Measurements from ENCODE around the gene PEPD.

Gene PEPD

GRCh38 chr19:33458171-33458633 lies 63.4 kb downstream of the PEPD start:
- no peak overlapping the region for H2AFZ ChIP-seq (ENCODE audit: low read length, unreplicated experiment)
- H3K4me3 ChIP-seq (ENCODE audit: low read depth, low read length): no peak overlapping the region
- no peaks in the 10 kb centered on the region for H3K4me1 ChIP-seq (ENCODE audit: control insufficient read depth, insufficient read depth, low read length, unreplicated experiment)
- H3K27me3 ChIP-seq (ENCODE audit: insufficient read depth, low read length): no peaks in the 10 kb centered on the region
- no peaks in the 10 kb centered on the region for H3K36me3 ChIP-seq (ENCODE audit: insufficient read depth, low read length)
- no peaks in the 10 kb centered on the region for H3K79me2 ChIP-seq (ENCODE audit: control insufficient read depth, insufficient read depth, low read length, unreplicated experiment)
- H3K27ac ChIP-seq (ENCODE audit: low read depth, low read length): no peak overlapping the region

GRCh38 chr19:33456845-33457220 lies 64.8 kb downstream of the PEPD start:
- no peaks in the 10 kb centered on the region for H3K4me1 ChIP-seq (ENCODE audit: control insufficient read depth, insufficient read depth, low read length, unreplicated experiment)
- no peaks in the 10 kb centered on the region for H3K36me3 ChIP-seq (ENCODE audit: insufficient read depth, low read length)
- no peaks in the 10 kb centered on the region for H3K79me2 ChIP-seq (ENCODE audit: control insufficient read depth, insufficient read depth, low read length, unreplicated experiment)
- H3K27ac ChIP-seq (ENCODE audit: low read depth, low read length): no peak overlapping the region
- H3K27me3 ChIP-seq (ENCODE audit: insufficient read depth, low read length): no peaks in the 10 kb centered on the region
- no peak overlapping the region for H3K4me3 ChIP-seq (ENCODE audit: low read depth, low read length)
- no peak overlapping the region for H2AFZ ChIP-seq (ENCODE audit: low read length, unreplicated experiment)

GRCh38 chr19:33456076-33456844 lies 65.3 kb downstream of the PEPD start:
- H3K4me1 ChIP-seq (ENCODE audit: control insufficient read depth, insufficient read depth, low read length, unreplicated experiment): no peaks in the 10 kb centered on the region
- no peak overlapping the region for H2AFZ ChIP-seq (ENCODE audit: low read length, unreplicated experiment)
- H3K4me3 ChIP-seq (ENCODE audit: low read depth, low read length): no peak overlapping the region
- H3K36me3 ChIP-seq (ENCODE audit: insufficient read depth, low read length): no peaks in the 10 kb centered on the region
- H3K79me2 ChIP-seq (ENCODE audit: control insufficient read depth, insufficient read depth, low read length, unreplicated experiment): no peaks in the 10 kb centered on the region
- H3K27me3 ChIP-seq (ENCODE audit: insufficient read depth, low read length): no peaks in the 10 kb centered on the region
- H3K27ac ChIP-seq (ENCODE audit: low read depth, low read length): no peak overlapping the region

GRCh38 chr19:33453265-33453664 lies 68.3 kb downstream of the PEPD start:
- no peaks in the 10 kb centered on the region for H3K27me3 ChIP-seq (ENCODE audit: insufficient read depth, low read length)
- H2AFZ ChIP-seq (ENCODE audit: low read length, unreplicated experiment): no peak overlapping the region
- H3K27ac ChIP-seq (ENCODE audit: low read depth, low read length): no peak overlapping the region
- H3K4me3 ChIP-seq (ENCODE audit: low read depth, low read length): no peak overlapping the region
- H3K36me3 ChIP-seq (ENCODE audit: insufficient read depth, low read length): no peaks in the 10 kb centered on the region
- no peaks in the 10 kb centered on the region for H3K79me2 ChIP-seq (ENCODE audit: control insufficient read depth, insufficient read depth, low read length, unreplicated experiment)
- no peaks in the 10 kb centered on the region for H3K4me1 ChIP-seq (ENCODE audit: control insufficient read depth, insufficient read depth, low read length, unreplicated experiment)

DNA sequence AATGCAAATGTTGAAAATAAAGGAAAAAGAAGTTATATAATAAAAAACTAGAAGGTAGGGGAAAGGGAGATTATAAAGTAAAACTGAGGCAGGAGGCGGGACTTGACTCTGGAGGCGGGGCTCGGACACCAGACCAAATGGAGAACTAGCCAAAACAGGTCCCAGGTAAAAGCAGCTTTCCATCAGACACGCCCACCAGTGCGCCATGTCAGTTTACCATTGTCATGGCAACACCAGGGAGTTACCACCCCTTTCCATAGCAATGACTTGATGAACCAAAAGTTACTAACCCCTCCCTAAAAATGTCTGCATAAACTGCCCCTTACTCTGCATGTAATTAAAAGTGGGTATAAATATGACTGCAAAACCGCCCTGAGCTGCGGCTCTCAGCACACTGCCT lies 70.9 kb downstream of the PEPD start:
- Histone ChIP-seq H3K79me2 (ENCODE audit: control insufficient read depth, insufficient read depth, low read length, unreplicated experiment) (no peaks in the 10 kb centered on the region), H3K36me3 (ENCODE audit: insufficient read depth, low read length) (no peaks in the 10 kb centered on the region)

GRCh38 chr19:33449799-33450198 lies 71.8 kb downstream of the PEPD start:
- H3K36me3 ChIP-seq (ENCODE audit: insufficient read depth, low read length): no peaks in the 10 kb centered on the region
- no peaks in the 10 kb centered on the region for H3K27me3 ChIP-seq (ENCODE audit: insufficient read depth, low read length)
- no peaks in the 10 kb centered on the region for H3K4me1 ChIP-seq (ENCODE audit: control insufficient read depth, insufficient read depth, low read length, unreplicated experiment)
- H3K79me2 ChIP-seq (ENCODE audit: control insufficient read depth, insufficient read depth, low read length, unreplicated experiment): no peaks in the 10 kb centered on the region
- no peak overlapping the region for H2AFZ ChIP-seq (ENCODE audit: low read length, unreplicated experiment)
- no peak overlapping the region for H3K27ac ChIP-seq (ENCODE audit: low read depth, low read length)
- H3K4me3 ChIP-seq (ENCODE audit: low read depth, low read length): no peak overlapping the region

More for the DNA sequence above, 70.9 kb downstream of the PEPD start:
- no peaks in the 10 kb centered on the region for H3K4me1 ChIP-seq (ENCODE audit: control insufficient read depth, insufficient read depth, low read length, unreplicated experiment)
- H3K27ac ChIP-seq (ENCODE audit: low read depth, low read length): no peak overlapping the region
- H2AFZ ChIP-seq (ENCODE audit: low read length, unreplicated experiment): no peak overlapping the region
- no peak overlapping the region for H3K4me3 ChIP-seq (ENCODE audit: low read depth, low read length)
- no peaks in the 10 kb centered on the region for H3K27me3 ChIP-seq (ENCODE audit: insufficient read depth, low read length)

- H3K4me1 ChIP-seq (ENCODE audit: control insufficient read depth, insufficient read depth, low read length, unreplicated experiment): no peaks in the 10 kb centered on the region
- H2AFZ ChIP-seq (ENCODE audit: low read length, unreplicated experiment): no peak overlapping the region
- H3K4me3 ChIP-seq (ENCODE audit: low read depth, low read length): no peak overlapping the region
- no peaks in the 10 kb centered on the region for H3K27me3 ChIP-seq (ENCODE audit: insufficient read depth, low read length)
- no peaks in the 10 kb centered on the region for H3K36me3 ChIP-seq (ENCODE audit: insufficient read depth, low read length)
- H3K27ac ChIP-seq (ENCODE audit: low read depth, low read length): no peak overlapping the region
- no peaks in the 10 kb centered on the region for H3K79me2 ChIP-seq (ENCODE audit: control insufficient read depth, insufficient read depth, low read length, unreplicated experiment)
Observed at GRCh38 chr19:33448159-33448516, 73.5 kb downstream of the PEPD start.

DNA sequence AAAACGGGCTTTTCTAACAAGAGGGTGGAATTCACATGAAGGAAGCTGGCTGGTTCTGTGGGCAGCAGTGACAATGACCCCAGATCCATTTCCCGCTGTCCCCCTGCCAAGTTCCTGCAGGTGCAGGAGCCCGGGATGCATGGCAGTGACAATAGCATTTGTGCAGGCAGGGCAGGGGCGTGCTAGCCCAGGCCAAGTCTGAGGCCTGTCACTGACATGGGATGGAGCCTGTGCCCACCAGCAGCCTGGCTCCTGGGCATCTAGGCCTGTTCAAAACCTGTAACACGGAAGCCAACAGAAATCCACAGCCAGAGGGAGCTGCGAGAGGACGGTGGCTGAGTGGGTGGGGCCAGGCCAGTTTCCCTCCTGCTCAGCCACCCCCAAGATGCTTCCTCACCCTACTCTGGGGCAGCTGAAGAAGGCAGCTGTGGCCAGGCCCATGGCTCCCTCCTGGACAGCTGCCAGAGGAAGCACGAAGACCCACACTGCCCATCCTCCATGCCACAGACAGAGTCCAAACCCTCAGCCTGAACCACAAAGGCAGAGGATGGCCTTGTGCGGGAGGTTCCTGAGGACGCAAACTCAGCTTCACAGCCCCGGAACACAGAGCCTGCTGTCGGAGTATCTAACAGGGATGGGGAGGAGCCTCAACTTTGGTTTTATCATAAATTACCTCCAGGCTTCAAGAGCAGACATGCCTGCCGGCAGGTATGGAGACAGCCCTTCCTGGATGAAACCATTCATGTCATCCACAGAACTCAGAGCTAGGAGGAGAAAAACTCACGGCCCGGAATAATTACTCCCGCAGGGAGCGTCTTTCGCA lies 74.0 kb downstream of the PEPD start:
- H2AFZ ChIP-seq (ENCODE audit: low read length, unreplicated experiment): no peak overlapping the region
- H3K27ac ChIP-seq (ENCODE audit: low read depth, low read length): no peak overlapping the region
- no peaks in the 10 kb centered on the region for H3K79me2 ChIP-seq (ENCODE audit: control insufficient read depth, insufficient read depth, low read length, unreplicated experiment)
- no peaks in the 10 kb centered on the region for H3K27me3 ChIP-seq (ENCODE audit: insufficient read depth, low read length)
- H3K4me3 ChIP-seq (ENCODE audit: low read depth, low read length): no peak overlapping the region
- no peaks in the 10 kb centered on the region for H3K36me3 ChIP-seq (ENCODE audit: insufficient read depth, low read length)
- no peaks in the 10 kb centered on the region for H3K4me1 ChIP-seq (ENCODE audit: control insufficient read depth, insufficient read depth, low read length, unreplicated experiment)

DNA sequence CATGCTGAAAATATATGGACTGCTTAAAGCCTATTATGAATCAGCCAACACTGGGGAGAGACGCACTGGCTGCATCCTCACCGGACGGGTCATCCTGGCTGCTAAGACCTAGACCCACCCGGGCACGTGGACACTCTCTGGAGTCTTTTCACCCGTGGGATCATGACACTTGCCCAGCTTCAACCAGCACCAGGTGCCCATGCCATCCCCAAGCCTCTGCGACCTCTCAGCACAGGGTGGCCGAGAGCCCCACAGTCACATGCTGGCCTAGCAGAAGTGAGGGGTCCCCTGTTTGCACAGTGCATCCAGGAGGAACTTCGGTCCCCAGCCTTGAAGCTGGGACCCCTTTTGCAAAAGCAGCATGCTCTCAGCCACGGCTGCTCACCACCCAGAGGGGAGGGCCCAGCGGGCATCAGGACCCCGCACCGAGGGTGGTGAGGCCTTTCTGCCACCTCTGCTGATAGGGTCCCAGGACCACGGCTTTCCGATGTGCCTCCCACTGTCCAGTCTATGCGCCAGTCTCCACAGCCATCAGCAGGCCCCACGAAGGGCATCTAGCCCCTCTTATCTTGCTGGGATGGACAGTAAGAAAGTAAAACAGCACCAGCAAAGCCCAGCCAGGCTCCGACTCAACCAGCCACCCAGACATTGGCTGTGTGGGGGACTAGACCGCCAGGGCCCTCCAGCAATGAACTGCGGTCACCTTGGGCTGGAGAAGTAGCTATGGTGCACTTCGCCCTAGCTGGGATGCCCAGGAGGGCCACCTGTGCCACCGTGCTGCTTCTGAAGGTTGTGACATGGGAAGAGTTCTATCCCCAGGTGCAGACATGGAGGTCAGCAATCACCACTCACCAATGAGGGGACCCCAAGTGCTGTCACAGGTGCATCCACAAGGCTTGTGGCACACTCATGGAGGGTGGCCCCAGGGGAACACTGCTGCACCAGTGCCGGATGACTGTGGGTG lies 75.0 kb downstream of the PEPD start:
- Histone ChIP-seq H3K27me3 (ENCODE audit: insufficient read depth, low read length) (no peaks in the 10 kb centered on the region), H3K4me3 (ENCODE audit: low read depth, low read length) (no peak overlapping the region), H2AFZ (ENCODE audit: low read length, unreplicated experiment) (no peak overlapping the region), H3K36me3 (ENCODE audit: insufficient read depth, low read length) (no peaks in the 10 kb centered on the region), H3K79me2 (ENCODE audit: control insufficient read depth, insufficient read depth, low read length, unreplicated experiment) (no peaks in the 10 kb centered on the region), H3K4me1 (ENCODE audit: control insufficient read depth, insufficient read depth, low read length, unreplicated experiment) (no peaks in the 10 kb centered on the region), H3K27ac (ENCODE audit: low read depth, low read length) (no peak overlapping the region)
